GM12878 (cell line): ENCODE data around the gene MAPK9. TPM values are rescaled to one million over a fixed set of nuclear protein-coding genes. Genes with fewer than 3 reads are reported as not detected.

Experiments used
- ATAC-seq: fragments of 200-7000 bp; cut with Tn5 transposase; 3 replicates; pipeline ENCODE4 v1.9.1; 2020; ENCODE audit warnings: mild to moderate bottlenecking, moderate library complexity
- BruUV-seq: library from RNA; stranded (reverse); fragments of 400-500 nt; replicated peaks from 2 replicates; lab custom pipeline; 2021; lab: Mats Ljungman, UMichigan
- CTCF ChIA-PET: fragments of 300-600 bp; sonication (Branson Sonifier 250); formaldehyde crosslinking; extraction: SDS; loops from one replicate; lab custom pipeline; 2021; ENCODE audit warnings: inconsistent platforms; lab: Yijun Ruan, JAX
- POLR2A ChIA-PET: fragments of 350-600 bp; formaldehyde crosslinking; extraction: SDS; loops from one replicate; lab custom pipeline; 2021; ENCODE audit warnings: inconsistent platforms; lab: Charles Lee
- RAD21 ChIA-PET: fragments of 300-600 bp; sonication (Branson Sonifier 250); formaldehyde crosslinking; loops from one replicate; lab custom pipeline; 2023; ENCODE audit warnings: antibody characterized with exemption; ENCODE audit not compliant: unreplicated experiment; lab: Charles Lee
- SMC1A ChIA-PET: fragments of 300-600 bp; sonication (Branson Sonifier 250); formaldehyde crosslinking; loops from one replicate; lab custom pipeline; 2023; ENCODE audit not compliant: unreplicated experiment, uncharacterized antibody; lab: Charles Lee
- DNase-seq: peaks from one replicate; pipeline ENCODE4 v3.0.0-alpha.2; 2011; ENCODE audit warnings: low read depth, low spot score
- FAIRE-seq: peaks from 3 replicates; lab custom pipeline; 2011; peaks lifted over from hg19 to GRCh38; lab: Jason Lieb, UNC
- H2AFZ ChIP-seq: 2 replicates; pipeline ENCODE4 v1.6.0; 2011; ENCODE audit warnings: low read depth, low read length, control low read depth; ENCODE audit not compliant: control insufficient read depth
- H3K27ac ChIP-seq: 2 replicates; pipeline ENCODE4 v1.5.1; 2011; ENCODE audit warnings: control low read depth; ENCODE audit not compliant: control insufficient read depth, insufficient read depth
- H3K27me3 ChIP-seq, 2 experiments: replicated peaks in 1 of 2; 2 replicates each; pipeline versions ENCODE4 v1.6.0 to v1.6.1; 2011; ENCODE audit warnings: low read length in 1 of 2; ENCODE audit not compliant: control insufficient read depth in 2 of 2, insufficient read depth in 2 of 2
- H3K36me3 ChIP-seq, 2 experiments: 2 replicates each; pipeline ENCODE4 v1.5.1; 2011; ENCODE audit warnings: low read length in 1 of 2; ENCODE audit not compliant: control insufficient read depth in 2 of 2, insufficient read depth in 2 of 2
- H3K4me1 ChIP-seq: 2 replicates; pipeline ENCODE4 v1.6.1; 2011; ENCODE audit warnings: mild to moderate bottlenecking, low read length, moderate library complexity, mixed read lengths; ENCODE audit not compliant: control insufficient read depth, insufficient read depth
- H3K4me2 ChIP-seq: 2 replicates; pipeline ENCODE4 v1.6.0; 2011; ENCODE audit warnings: control low read depth; ENCODE audit not compliant: control insufficient read depth, insufficient read depth
- H3K4me3 ChIP-seq: fragments of 200-600 bp; sonication (generic); 2 replicates; pipeline ENCODE4 v1.5.1; 2016
- H3K79me2 ChIP-seq: 2 replicates; pipeline ENCODE4 v1.6.0; 2011; ENCODE audit warnings: low read length; ENCODE audit not compliant: control insufficient read depth, insufficient read depth
- H3K9ac ChIP-seq: 2 replicates; pipeline ENCODE4 v1.8.0; 2011; ENCODE audit warnings: low read length, control low read depth, mixed read lengths; ENCODE audit not compliant: control insufficient read depth, insufficient read depth
- H3K9me3 ChIP-seq: replicated peaks from 3 replicates; pipeline ENCODE4 v1.5.1; 2011; ENCODE audit warnings: mild to moderate bottlenecking, low read length; ENCODE audit not compliant: control insufficient read depth, insufficient read depth
- H4K20me1 ChIP-seq: 2 replicates; pipeline ENCODE4 v1.6.0; 2011; ENCODE audit not compliant: control insufficient read depth, insufficient read depth
- BRCA1 ChIP-seq: IDR thresholded peaks from 2 replicates; pipeline ENCODE4 v1.6.1; 2011; ENCODE audit warnings: low read depth, low read length, improper control_type of control experiment
- ETV6 ChIP-seq, 2 experiments: fragments of 450-650 bp in 1 of 2; IDR thresholded peaks in 1 of 2; conservative IDR thresholded peaks in 1 of 2; 2 replicates each; pipeline ENCODE4 v1.6.1; 2014; ENCODE audit warnings: antibody characterized with exemption in 1 of 2, borderline replicate concordance in 1 of 2, low read depth in 1 of 2, mild to moderate bottlenecking in 1 of 2, moderate library complexity in 1 of 2
- FOXM1 ChIP-seq: IDR thresholded peaks from 2 replicates; pipeline ENCODE4 v1.6.1; 2012; ENCODE audit warnings: low read depth, mild to moderate bottlenecking, inconsistent platforms, low read length, moderate library complexity
- MAX ChIP-seq: IDR thresholded peaks from 2 replicates; pipeline ENCODE4 v1.6.1; 2012; ENCODE audit warnings: low read depth, low read length, improper control_type of control experiment
- NR2C1 ChIP-seq: fragments of 450-650 bp; IDR thresholded peaks from 2 replicates; pipeline ENCODE4 v1.6.1; 2017; ENCODE audit warnings: antibody characterized with exemption, mild to moderate bottlenecking, moderate library complexity
- PML ChIP-seq: IDR thresholded peaks from 2 replicates; pipeline ENCODE4 v1.6.1; 2012; ENCODE audit warnings: low read length, inconsistent platforms
- POLR2A ChIP-seq: IDR thresholded peaks from 2 replicates; pipeline ENCODE4 v1.6.1; 2011; ENCODE audit warnings: low read depth, mild to moderate bottlenecking, low read length
- SMC3 ChIP-seq: IDR thresholded peaks from 2 replicates; pipeline ENCODE4 v1.6.1; 2011; ENCODE audit warnings: low read length, improper control_type of control experiment, borderline replicate concordance
- SPI1 ChIP-seq: IDR thresholded peaks from 2 replicates; pipeline ENCODE4 v1.6.1; 2011; ENCODE audit warnings: low read depth, mild to moderate bottlenecking, low read length, moderate library complexity, borderline replicate concordance; ENCODE audit not compliant: insufficient read depth
- SREBF1 ChIP-seq: IDR thresholded peaks from 2 replicates; pipeline ENCODE4 v1.6.1; 2012; ENCODE audit warnings: mild to moderate bottlenecking, low read length
- STAT3 ChIP-seq: IDR thresholded peaks from 2 replicates; pipeline ENCODE4 v1.6.1; 2011; ENCODE audit warnings: low read depth, low read length, improper control_type of control experiment
- YBX1 ChIP-seq: fragments of 450-650 bp; IDR thresholded peaks from 2 replicates; pipeline ENCODE4 v1.6.1; 2016; ENCODE audit warnings: antibody characterized with exemption
- ZBTB4 ChIP-seq: fragments of 450-650 bp; formaldehyde crosslinking; IDR thresholded peaks from 2 replicates; pipeline ENCODE4 v1.4.0; 2022; ENCODE audit warnings: mild to moderate bottlenecking, moderate library complexity
- ZNF622 ChIP-seq: fragments of 450-650 bp; IDR thresholded peaks from 2 replicates; pipeline ENCODE4 v1.6.1; 2017; ENCODE audit warnings: mild to moderate bottlenecking, inconsistent platforms
- WGBS: methylation state at CpG from one replicate; pipeline ENCODE4 v1.1.6; 2016; ENCODE audit warnings: low lambda C conversion rate; ENCODE audit not compliant: insufficient replicate concordance, insufficient coverage; ENCODE audit errors: missing lambda C conversion rate; 5-methylcytosine and 5-hydroxymethylcytosine counted together
- in situ Hi-C: fragments of 300-500 bp; cut with MboI; formaldehyde crosslinking; loops from 9 replicates; pipeline ENCODE4 v1.14.3; 2018; ENCODE audit warnings: mixed read lengths
- intact Hi-C: fragments of 100-400 bp; cut with micrococcal nuclease; formaldehyde crosslinking; loops from one replicate; pipeline ENCODE4 v1.14.2; 2022; ENCODE audit not compliant: unreplicated experiment
- polyA plus RNA-seq, 11 experiments: library from polyadenylated mRNA; depleted of rRNA in 4 of 11; unstranded in 6 of 11; stranded (reverse) in 5 of 11; fragments of >200 nt; fragmentation: Nextera tagmentation in 4 of 11; fragmentation: Illumina TruSeq in 1 of 11; extraction: Ambion mirVana in 4 of 11; extraction: Trizol in 1 of 11; gene quantifications; 1 replicate in 1 of 11; 2 replicates in 10 of 11; pipeline versions ENCODE4 v1.2.1 to v1.2.3, GENCODE V29; 2011 to 2016; ENCODE audit warnings: inconsistent platforms in 2 of 11, missing spikeins in 2 of 11, low read depth in 1 of 11
- total RNA-seq, 4 experiments: library from RNA; depleted of rRNA in 3 of 4; stranded (reverse); fragments of >200 nt in 3 of 4; fragmentation: Illumina TruSeq in 1 of 4; extraction: Trizol in 1 of 4; gene quantifications; 2 replicates each; pipeline versions ENCODE4 v1.2.1 to v1.2.3, GENCODE V29; 2013 to 2021

Gene MAPK9
- total and polyA plus RNA-seq, 10 of the 15 experiments (the other 5 are each of a cell fraction or from before 2014, with no cell fraction given) = 2.1 to 52.9 (median 21.7) TPM

GRCh38 chr5:180214870-180215770, 76.8 kb downstream of the MAPK9 start:
- H3K4me3 ChIP-seq = no peak overlapping the region
- no TSS peak for BruUV-seq
- no peaks in the 10 kb centered on the region for H3K4me1 ChIP-seq
- FAIRE-seq (no peak), ATAC-seq (no peak), DNase-seq (no peak)
- H4K20me1 ChIP-seq = no peaks in the 10 kb centered on the region
- ChIA-PET RAD21 (no interaction called here), POLR2A (no interaction called here), SMC1A (no interaction called here), CTCF (no interaction called here)
- no peak for TF ChIP-seq BRCA1
- TF ChIP-seq ETV6 (conservative IDR thresholded peaks at IDR 0.05 in 1 of 2, IDR thresholded peaks at IDR 0.05 in 1 of 2; ENCODE audit: borderline replicate concordance in 1 of 2, low read depth in 1 of 2) = no peak
- no peak for TF ChIP-seq FOXM1
- H2AFZ ChIP-seq = no peak overlapping the region
- H3K27me3 ChIP-seq = no peaks in the 10 kb centered on the region
- 42% methylated on average over 21 of the region's 21 CpGs for WGBS
- no peaks in the 10 kb centered on the region for H3K79me2 ChIP-seq
- in situ Hi-C loops (no loop called here), intact Hi-C loops (no loop called here)
- no peak overlapping the region for H3K9ac ChIP-seq
- no peak overlapping the region for H3K4me2 ChIP-seq
- H3K9me3 ChIP-seq = no peaks in the 10 kb centered on the region
- H3K36me3 ChIP-seq = no peaks in the 10 kb centered on the region
- H3K27ac ChIP-seq = no peak overlapping the region

GRCh38 chr5:180213657-180214207, 78.2 kb downstream of the MAPK9 start:
- no peak overlapping the region for H3K27ac ChIP-seq
- H3K4me1 ChIP-seq = no peaks in the 10 kb centered on the region
- H2AFZ ChIP-seq = no peak overlapping the region
- intact Hi-C loops = no loop called here
- FAIRE-seq (no peak), DNase-seq (no peak), ATAC-seq (no peak)
- H3K4me2 ChIP-seq = no peak overlapping the region
- no peaks in the 10 kb centered on the region for H4K20me1 ChIP-seq
- in situ Hi-C loops = no loop called here
- H3K9me3 ChIP-seq = no peaks in the 10 kb centered on the region; the same call in 2 of the 3 replicates
- RAD21 ChIA-PET = no interaction called here
- BruUV-seq = no TSS peak
- CTCF ChIA-PET = no interaction called here
- no peaks in the 10 kb centered on the region for H3K36me3 ChIP-seq
- SMC1A ChIA-PET = no interaction called here
- no peaks in the 10 kb centered on the region for H3K79me2 ChIP-seq
- no peak overlapping the region for H3K4me3 ChIP-seq
- WGBS = 67% methylated on average over 5 of the region's 5 CpGs
- POLR2A ChIA-PET = no interaction called here
- no peaks in the 10 kb centered on the region for H3K27me3 ChIP-seq
- H3K9ac ChIP-seq = no peak overlapping the region
- TF ChIP-seq ZNF622 (no peak), NR2C1 (no peak), YBX1 (no peak), POLR2A (no peak), ZBTB4 (CRISPR knock-in tag) (no peak), MAX (no peak), PML (no peak), SPI1 (no peak), SMC3 (no peak), STAT3 (no peak), SREBF1 (no peak)
